Panc1 (cell line): ENCODE measurements around the gene USP4.

Source experiments
- CTCF ChIP-seq: fragments of 450-650 bp; IDR thresholded peaks from 2 replicates; pipeline ENCODE4 v1.5.1; 2017; ENCODE audit warnings: mild to moderate bottlenecking
- POLR2AphosphoS5 ChIP-seq: IDR thresholded peaks from 2 replicates; pipeline ENCODE4 v1.6.1; 2012; ENCODE audit warnings: mild to moderate bottlenecking, low read depth, low read length, moderate library complexity
- SIN3A ChIP-seq: IDR thresholded peaks from 2 replicates; pipeline ENCODE4 v1.6.1; 2012; ENCODE audit warnings: low read depth, mild to moderate bottlenecking, low read length, moderate library complexity, borderline replicate concordance; ENCODE audit not compliant: insufficient read depth
- TCF7L2 ChIP-seq: IDR thresholded peaks from 2 replicates; pipeline ENCODE4 v1.6.1; 2011; ENCODE audit warnings: mild to moderate bottlenecking, low read depth, low read length, inconsistent platforms

GRCh38 chr3:49302613-49303012 lies 37.2 kb downstream of the USP4 start:
- no peak for TF ChIP-seq CTCF
- no peak for TF ChIP-seq SIN3A
- no peak for TF ChIP-seq TCF7L2
- no peak for TF ChIP-seq POLR2AphosphoS5
